SKM-1 treated with dmso at 0.1 percent for 144 hours (cell line): ENCODE measurements around the gene PRDM16.
"Not testable (repeated sequence)": the region's sequence is repeated elsewhere in the genome, so short reads cannot be mapped to it uniquely, and the experiment has no call there.

Source experiments
- DNase-seq: peaks from one replicate; lab custom pipeline; 2025; ENCODE audit not compliant: unreplicated experiment; lab: John Stamatoyannopoulos, UW

PRDM16 gene

GRCh38 chr1:3271866-3272265 is 202.9 kb downstream of the PRDM16 start:
- DNase-seq, result no peak

GRCh38 chr1:3272321-3273045 is 203.5 kb downstream of the PRDM16 start:
- no peak for DNase-seq

GRCh38 chr1:3273447-3273846 is 204.4 kb downstream of the PRDM16 start:
- no peak for DNase-seq

GRCh38 chr1:3274972-3275371 is 206.0 kb downstream of the PRDM16 start:
- no peak for DNase-seq

GRCh38 chr1:3275471-3276340 is 206.7 kb downstream of the PRDM16 start:
- no peak for DNase-seq

- no peak for DNase-seq
Observed at GRCh38 chr1:3276341-3276800, 207.4 kb downstream of the PRDM16 start.

GRCh38 chr1:3277011-3277471 is 208.0 kb downstream of the PRDM16 start:
- no peak for DNase-seq

GRCh38 chr1:3277623-3278022 is 208.6 kb downstream of the PRDM16 start:
- DNase-seq, result no peak

- DNase-seq, result no peak
Observed at GRCh38 chr1:3278416-3279181, 209.6 kb downstream of the PRDM16 start.

- DNase-seq, result no peak
Observed at GRCh38 chr1:3279182-3279470, 210.1 kb downstream of the PRDM16 start.

- no peak for DNase-seq
Observed at GRCh38 chr1:3281735-3282134, 212.7 kb downstream of the PRDM16 start.

GRCh38 chr1:3282186-3282585 is 213.2 kb downstream of the PRDM16 start:
- DNase-seq, result no peak

GRCh38 chr1:3282656-3283430 is 213.8 kb downstream of the PRDM16 start:
- DNase-seq, result no peak

- DNase-seq, result peak; percentile 14
Observed at GRCh38 chr1:3283849-3284248, 214.8 kb downstream of the PRDM16 start.

GRCh38 chr1:3284691-3285090 is 215.7 kb downstream of the PRDM16 start:
- no peak for DNase-seq

- DNase-seq, result no peak
Observed at GRCh38 chr1:3285106-3285740, 216.2 kb downstream of the PRDM16 start.

- DNase-seq, result not testable (repeated sequence)
Observed at GRCh38 chr1:3287095-3287494, 218.1 kb downstream of the PRDM16 start.

GRCh38 chr1:3287656-3288160 is 218.7 kb downstream of the PRDM16 start:
- no peak for DNase-seq

GRCh38 chr1:3289502-3289901 is 220.5 kb downstream of the PRDM16 start:
- no peak for DNase-seq

- no peak for DNase-seq
Observed at GRCh38 chr1:3290438-3290837, 221.4 kb downstream of the PRDM16 start.
